HG03280 (cell line): ENCODE data around the gene QSOX1.

Source experiments
- ATAC-seq: cut with Tn5 transposase; IDR thresholded peaks from one replicate; pipeline ENCODE4 v1.9.1; 2021; ENCODE audit warnings: mild to moderate bottlenecking, moderate library complexity; ENCODE audit not compliant: unreplicated experiment

The QSOX1 gene

GRCh38 chr1:180211156-180211859 is 56.6 kb downstream of the QSOX1 start:
- ATAC-seq: no peak

GRCh38 chr1:180211860-180212229 is 57.2 kb downstream of the QSOX1 start:
- no peak for ATAC-seq

GRCh38 chr1:180213401-180214170 is 58.9 kb downstream of the QSOX1 start:
- no peak for ATAC-seq

GRCh38 chr1:180215856-180216625 is 61.4 kb downstream of the QSOX1 start:
- no peak for ATAC-seq

- ATAC-seq: no peak
These were observed 62.3 kb downstream of the QSOX1 start for GRCh38 chr1:180217006-180217405.

GRCh38 chr1:180218806-180219765 is 64.4 kb downstream of the QSOX1 start:
- no peak for ATAC-seq

GRCh38 chr1:180219776-180220175 is 65.1 kb downstream of the QSOX1 start:
- no peak for ATAC-seq

GRCh38 chr1:180221462-180221861 is 66.8 kb downstream of the QSOX1 start:
- ATAC-seq: no peak

- no peak for ATAC-seq
These were observed 70.2 kb downstream of the QSOX1 start for GRCh38 chr1:180224902-180225301.

- no peak for ATAC-seq
These were observed 70.7 kb downstream of the QSOX1 start for GRCh38 chr1:180225403-180225802.

GRCh38 chr1:180227861-180228647 is 73.4 kb downstream of the QSOX1 start:
- ATAC-seq: no peak

GRCh38 chr1:180228648-180229482 is 74.2 kb downstream of the QSOX1 start:
- ATAC-seq: no peak

- no peak for ATAC-seq
These were observed 75.1 kb downstream of the QSOX1 start, which contains the start of gene LHX4 for GRCh38 chr1:180229483-180230415. Gene LHX4, plus strand, starts transcription at chr1:180230264. Its CDS starts 266 bp downstream, at chr1:180230530.

- ATAC-seq: no peak
These were observed 75.7 kb downstream of the QSOX1 start for GRCh38 chr1:180230416-180230790.

GRCh38 chr1:180230791-180231505 is 76.3 kb downstream of the QSOX1 start:
- ATAC-seq: no peak

GRCh38 chr1:180231506-180231921 is 76.8 kb downstream of the QSOX1 start:
- ATAC-seq: no peak

- no peak for ATAC-seq
These were observed 77.3 kb downstream of the QSOX1 start for GRCh38 chr1:180231936-180232335.
